ENCODE data around the gene MVB12B. TPM values are rescaled to one million over a fixed set of nuclear protein-coding genes. Genes with fewer than 3 reads are reported as not detected.

Gene MVB12B
- total RNA-seq, 1 donor from 2014 or later, result 12.8 TPM

- H3K9me3 ChIP-seq (ENCODE audit: insufficient read depth, low read depth, low read length), result no peaks in the 10 kb centered on the region
- Mint-ChIP-seq H3K36me3 (ENCODE audit: low read depth, unreplicated experiment) (peaks cover 2% of the 10 kb centered on the region), H3K27ac (ENCODE audit: unreplicated experiment) (no peak overlapping the region), H3K4me1 (ENCODE audit: low read depth, unreplicated experiment) (no peaks in the 10 kb centered on the region), H3K4me3 (ENCODE audit: unreplicated experiment) (no peak overlapping the region), H3K27me3 (ENCODE audit: low read depth, unreplicated experiment) (peaks cover 27% of the 10 kb centered on the region), H3K9me3 (ENCODE audit: unreplicated experiment) (peaks cover 4% of the 10 kb centered on the region)
- FAIRE-seq (no peak), DNase-seq (ENCODE audit: low read depth) (no peak)
- no peak overlapping the region for H3K27ac ChIP-seq (ENCODE audit: low read depth, low read length)
- no peak overlapping the region for H2AFZ ChIP-seq (ENCODE audit: low read depth, low read length)
- no peaks in the 10 kb centered on the region for H3K79me2 ChIP-seq (ENCODE audit: insufficient read depth, low read length)
- TF ChIP-seq EZH2 (IDR thresholded peaks at IDR 0.05; ENCODE audit: insufficient read depth, low read length) (no peak), CTCF (IDR thresholded peaks at IDR 0.05; ENCODE audit: insufficient read depth, low read depth, low read length) (no peak)
- no peaks in the 10 kb centered on the region for H3K36me3 ChIP-seq (ENCODE audit: insufficient read depth, low read length)
- H3K9ac ChIP-seq (ENCODE audit: low read length), result no peak overlapping the region
- peaks cover 6% of the 10 kb centered on the region for H3K27me3 ChIP-seq (ENCODE audit: insufficient read depth, low read length)
- H3K4me2 ChIP-seq (ENCODE audit: low read length), result no peak overlapping the region
- H3K4me1 ChIP-seq (ENCODE audit: insufficient read depth, low read length), result no peaks in the 10 kb centered on the region
- H4K20me1 ChIP-seq (ENCODE audit: insufficient read depth, low read length), result no peaks in the 10 kb centered on the region
- H3K4me3 ChIP-seq (ENCODE audit: insufficient read depth, low read depth, low read length), result no peak overlapping the region
Measured at GRCh38 chr9:126545106-126545505, 218.5 kb downstream of the MVB12B start.

- no peaks in the 10 kb centered on the region for H3K4me1 Mint-ChIP-seq (ENCODE audit: low read depth, unreplicated experiment)
- Histone ChIP-seq H3K9ac (ENCODE audit: low read length) (no peak overlapping the region), H3K9me3 (ENCODE audit: insufficient read depth, low read depth, low read length) (no peaks in the 10 kb centered on the region), H3K36me3 (ENCODE audit: insufficient read depth, low read length) (no peaks in the 10 kb centered on the region), H3K4me2 (ENCODE audit: low read length) (no peak overlapping the region), H2AFZ (ENCODE audit: low read depth, low read length) (no peak overlapping the region), H3K4me3 (ENCODE audit: insufficient read depth, low read depth, low read length) (no peak overlapping the region), H3K79me2 (ENCODE audit: insufficient read depth, low read length) (no peaks in the 10 kb centered on the region), H3K27ac (ENCODE audit: low read depth, low read length) (no peak overlapping the region), H4K20me1 (ENCODE audit: insufficient read depth, low read length) (no peaks in the 10 kb centered on the region), H3K4me1 (ENCODE audit: insufficient read depth, low read length) (no peaks in the 10 kb centered on the region), H3K27me3 (ENCODE audit: insufficient read depth, low read length) (peaks cover 6% of the 10 kb centered on the region)
- peaks cover 4% of the 10 kb centered on the region for H3K9me3 Mint-ChIP-seq (ENCODE audit: unreplicated experiment)
- FAIRE-seq (no peak), DNase-seq (ENCODE audit: low read depth) (no peak)
- peaks cover 2% of the 10 kb centered on the region for H3K36me3 Mint-ChIP-seq (ENCODE audit: low read depth, unreplicated experiment)
- no peak overlapping the region for H3K27ac Mint-ChIP-seq (ENCODE audit: unreplicated experiment)
- H3K27me3 Mint-ChIP-seq (ENCODE audit: low read depth, unreplicated experiment), result peaks cover 26% of the 10 kb centered on the region
- TF ChIP-seq EZH2 (IDR thresholded peaks at IDR 0.05; ENCODE audit: insufficient read depth, low read length) (no peak), CTCF (IDR thresholded peaks at IDR 0.05; ENCODE audit: insufficient read depth, low read depth, low read length) (no peak)
- H3K4me3 Mint-ChIP-seq (ENCODE audit: unreplicated experiment), result no peak overlapping the region
Measured at GRCh38 chr9:126546036-126546435, 219.4 kb downstream of the MVB12B start.

GRCh38 chr9:126548312-126548711, 221.7 kb downstream of the MVB12B start:
- no peak overlapping the region for H3K9ac ChIP-seq (ENCODE audit: low read length)
- peaks cover 6% of the 10 kb centered on the region for H3K27me3 ChIP-seq (ENCODE audit: insufficient read depth, low read length)
- Mint-ChIP-seq H3K27ac (ENCODE audit: unreplicated experiment) (no peak overlapping the region), H3K27me3 (ENCODE audit: low read depth, unreplicated experiment) (peaks cover 26% of the 10 kb centered on the region), H3K9me3 (ENCODE audit: unreplicated experiment) (peaks cover 4% of the 10 kb centered on the region), H3K4me1 (ENCODE audit: low read depth, unreplicated experiment) (no peaks in the 10 kb centered on the region), H3K4me3 (ENCODE audit: unreplicated experiment) (no peak overlapping the region), H3K36me3 (ENCODE audit: low read depth, unreplicated experiment) (peaks cover 2% of the 10 kb centered on the region)
- H3K9me3 ChIP-seq (ENCODE audit: insufficient read depth, low read depth, low read length), result no peaks in the 10 kb centered on the region
- no peaks in the 10 kb centered on the region for H4K20me1 ChIP-seq (ENCODE audit: insufficient read depth, low read length)
- no peaks in the 10 kb centered on the region for H3K79me2 ChIP-seq (ENCODE audit: insufficient read depth, low read length)
- no peak overlapping the region for H3K4me3 ChIP-seq (ENCODE audit: insufficient read depth, low read depth, low read length)
- H3K36me3 ChIP-seq (ENCODE audit: insufficient read depth, low read length), result no peaks in the 10 kb centered on the region
- FAIRE-seq (no peak), DNase-seq (ENCODE audit: low read depth) (no peak)
- H3K27ac ChIP-seq (ENCODE audit: low read depth, low read length), result no peak overlapping the region
- H2AFZ ChIP-seq (ENCODE audit: low read depth, low read length), result no peak overlapping the region
- no peaks in the 10 kb centered on the region for H3K4me1 ChIP-seq (ENCODE audit: insufficient read depth, low read length)
- no peak overlapping the region for H3K4me2 ChIP-seq (ENCODE audit: low read length)
- no peak for TF ChIP-seq CTCF (IDR thresholded peaks at IDR 0.05; ENCODE audit: insufficient read depth, low read depth, low read length)
- TF ChIP-seq EZH2 (IDR thresholded peaks at IDR 0.05; ENCODE audit: insufficient read depth, low read length), result no peak

All from astrocyte (in vitro differentiated cells and primary cell).